ENCODE measurements around the gene CCSER1.
"Not testable (repeated sequence)": the region's sequence is repeated elsewhere in the genome, so short reads cannot be mapped to it uniquely, and the experiment has no call there.

Gene CCSER1

DNA sequence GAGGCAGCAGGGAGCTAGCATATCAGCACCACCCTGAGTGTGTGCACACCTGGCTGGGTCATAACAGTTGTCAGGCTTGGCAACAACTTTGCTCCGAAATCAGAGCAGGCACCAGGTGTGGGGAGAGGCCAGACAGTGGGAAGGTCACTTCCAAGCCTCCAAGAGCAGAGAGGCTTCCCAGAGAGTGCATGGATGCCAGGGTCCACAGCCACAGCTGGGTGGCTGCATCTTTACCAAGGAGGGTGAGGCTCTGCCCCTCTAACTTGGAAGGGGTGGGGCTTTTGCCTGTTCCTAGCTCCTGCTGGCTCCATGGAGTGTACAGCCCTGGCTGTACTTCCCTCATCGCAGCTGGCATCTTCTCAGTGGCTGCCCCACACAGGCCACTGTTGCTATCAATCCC is 322.4 kb downstream of the CCSER1 start:
- Histone ChIP-seq H3K27me3 (ENCODE audit: low read depth, low read length) (no peaks in the 10 kb centered on the region), H3K9me3 (ENCODE audit: control insufficient read depth in 1 of 2, low read length in 2 of 2) (no peaks in the 10 kb centered on the region), H3K4me1 (ENCODE audit: control insufficient read depth in 1 of 2, insufficient read depth in 2 of 2, low read length in 2 of 2) (no peaks in the 10 kb centered on the region), H3K4me3 (ENCODE audit: low read depth in 1 of 2, low read length in 2 of 2) (no peak overlapping the region), H3K27ac (ENCODE audit: low read length) (no peak overlapping the region), H3K36me3 (ENCODE audit: control insufficient read depth in 1 of 2, insufficient read depth in 2 of 2, low read length in 2 of 2) (no peaks in the 10 kb centered on the region)

DNA sequence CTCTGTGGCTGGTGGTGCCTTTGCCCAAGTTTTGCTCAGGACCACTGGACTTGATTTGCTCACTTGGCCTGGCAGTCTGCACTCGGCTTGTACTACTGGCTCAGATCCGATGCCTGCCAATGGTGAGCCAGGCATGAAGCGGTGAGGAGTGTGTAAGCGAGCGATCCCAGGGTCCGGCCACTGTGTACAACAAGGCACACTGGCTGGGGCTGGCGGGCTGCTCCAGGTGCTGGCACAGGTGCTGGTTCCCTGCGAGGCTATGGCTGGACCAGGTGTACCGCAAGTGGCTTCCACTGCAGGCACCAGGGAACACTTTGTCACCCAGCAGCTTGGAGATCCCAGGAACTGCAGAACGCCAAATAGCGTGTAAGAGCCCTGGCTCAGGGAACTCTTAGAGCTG is 329.7 kb downstream of the CCSER1 start:
- Histone ChIP-seq H3K27me3 (ENCODE audit: low read depth, low read length) (no peaks in the 10 kb centered on the region), H3K9me3 (ENCODE audit: control insufficient read depth in 1 of 2, low read length in 2 of 2) (peaks cover 0 to 15% of the 10 kb centered on the region in 2 donors), H3K4me1 (ENCODE audit: control insufficient read depth in 1 of 2, insufficient read depth in 2 of 2, low read length in 2 of 2) (no peaks in the 10 kb centered on the region), H3K36me3 (ENCODE audit: control insufficient read depth in 1 of 2, insufficient read depth in 2 of 2, low read length in 2 of 2) (no peaks in the 10 kb centered on the region), H3K4me3 (ENCODE audit: low read depth in 1 of 2, low read length in 2 of 2) (no peak overlapping the region), H3K27ac (ENCODE audit: low read length) (no peak overlapping the region)

DNA sequence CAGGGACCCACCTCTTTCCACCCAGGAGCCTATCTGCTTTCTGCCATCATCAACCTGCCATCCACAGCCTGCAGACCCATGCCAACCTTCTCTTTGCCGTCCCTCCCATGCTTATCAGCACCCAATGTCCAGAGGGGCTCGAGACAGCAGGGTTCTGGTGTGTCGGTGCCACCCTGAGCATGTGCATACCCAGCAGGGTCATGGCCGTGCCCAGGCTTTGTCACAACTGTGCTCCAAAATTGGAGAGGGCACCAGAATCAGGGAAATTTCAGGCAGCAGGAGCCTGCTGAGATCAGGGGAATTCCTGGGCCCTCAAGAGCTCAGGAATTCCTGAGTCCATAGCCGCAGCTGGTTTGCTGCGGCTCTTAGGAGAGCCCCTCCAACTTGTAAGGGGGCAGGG is 330.6 kb downstream of the CCSER1 start:
- Histone ChIP-seq H3K36me3 (ENCODE audit: control insufficient read depth in 1 of 2, insufficient read depth in 2 of 2, low read length in 2 of 2) (no peaks in the 10 kb centered on the region), H3K9me3 (ENCODE audit: control insufficient read depth in 1 of 2, low read length in 2 of 2) (peaks cover 0 to 15% of the 10 kb centered on the region in 2 donors), H3K27ac (ENCODE audit: low read length) (no peak overlapping the region), H3K4me3 (ENCODE audit: low read depth in 1 of 2, low read length in 2 of 2) (no peak overlapping the region), H3K27me3 (ENCODE audit: low read depth, low read length) (no peaks in the 10 kb centered on the region), H3K4me1 (ENCODE audit: control insufficient read depth in 1 of 2, insufficient read depth in 2 of 2, low read length in 2 of 2) (no peaks in the 10 kb centered on the region)

DNA sequence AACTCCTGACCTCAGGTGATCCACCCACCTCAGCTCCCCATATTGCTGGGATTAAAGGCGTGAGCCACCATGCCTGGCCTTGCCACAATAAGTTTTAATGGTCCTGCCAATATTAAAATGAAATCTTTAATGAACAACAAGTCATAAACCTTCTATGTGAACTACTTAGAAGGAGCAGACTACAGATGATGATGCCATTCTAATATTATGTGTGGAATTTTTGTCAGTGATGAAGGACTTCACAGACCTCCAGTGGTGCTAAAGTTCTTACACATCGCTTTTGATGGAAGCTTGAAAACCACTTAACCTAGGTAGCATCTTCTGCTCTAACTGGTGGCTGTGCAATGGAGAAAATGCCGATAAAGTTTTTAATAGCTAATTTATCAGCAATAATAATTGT is 331.4 kb downstream of the CCSER1 start:
- Histone ChIP-seq H3K9me3 (ENCODE audit: control insufficient read depth in 1 of 2, low read length in 2 of 2) (peaks cover 0 to 15% of the 10 kb centered on the region in 2 donors), H3K4me1 (ENCODE audit: control insufficient read depth in 1 of 2, insufficient read depth in 2 of 2, low read length in 2 of 2) (no peaks in the 10 kb centered on the region), H3K4me3 (ENCODE audit: low read depth in 1 of 2, low read length in 2 of 2) (no peak overlapping the region), H3K36me3 (ENCODE audit: control insufficient read depth in 1 of 2, insufficient read depth in 2 of 2, low read length in 2 of 2) (no peaks in the 10 kb centered on the region), H3K27me3 (ENCODE audit: low read depth, low read length) (no peaks in the 10 kb centered on the region), H3K27ac (ENCODE audit: low read length) (no peak overlapping the region)

DNA sequence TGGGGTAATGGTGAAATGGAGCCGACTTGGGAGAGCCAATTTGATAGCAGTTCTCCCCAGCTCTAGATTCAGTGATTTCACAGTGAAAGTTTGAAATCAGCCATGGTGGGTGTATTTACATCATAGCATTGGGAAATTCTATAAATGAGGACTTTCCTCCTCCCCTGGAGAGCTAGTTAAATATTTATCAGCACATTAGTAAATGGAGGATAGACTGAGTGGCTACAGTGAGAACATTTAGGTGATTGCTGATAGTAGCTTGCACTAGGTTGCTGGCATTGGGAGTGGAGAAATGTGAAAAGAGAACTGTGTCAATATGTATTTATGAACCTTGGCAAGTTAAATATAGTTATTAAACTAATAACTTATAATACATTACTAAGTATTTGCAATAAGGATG is 347.3 kb downstream of the CCSER1 start:
- Histone ChIP-seq H3K27ac (ENCODE audit: low read length) (no peak overlapping the region), H3K9me3 (ENCODE audit: control insufficient read depth in 1 of 2, low read length in 2 of 2) (no peaks in the 10 kb centered on the region), H3K4me3 (ENCODE audit: low read depth in 1 of 2, low read length in 2 of 2) (no peak overlapping the region), H3K27me3 (ENCODE audit: low read depth, low read length) (no peaks in the 10 kb centered on the region), H3K4me1 (ENCODE audit: control insufficient read depth in 1 of 2, insufficient read depth in 2 of 2, low read length in 2 of 2) (no peaks in the 10 kb centered on the region), H3K36me3 (ENCODE audit: control insufficient read depth in 1 of 2, insufficient read depth in 2 of 2, low read length in 2 of 2) (no peaks in the 10 kb centered on the region)

DNA sequence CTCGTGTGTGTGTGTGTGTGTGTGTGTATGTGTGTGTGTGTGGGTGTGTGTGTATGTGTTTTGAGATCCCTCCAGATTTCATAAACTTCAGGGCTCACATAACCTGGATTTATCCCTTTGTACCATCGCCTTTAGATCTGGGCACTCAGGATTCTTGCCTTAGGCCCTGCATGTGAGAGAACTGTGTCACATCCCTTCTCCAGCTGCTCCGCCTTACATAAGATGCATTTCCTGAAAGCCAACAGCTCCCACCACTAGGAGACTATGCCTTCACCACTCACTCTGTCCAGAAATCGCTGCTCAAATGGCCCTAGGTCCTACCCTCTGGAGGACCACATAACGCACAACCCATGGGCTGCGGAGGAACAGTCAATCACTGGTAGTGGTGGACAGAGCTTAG is 348.8 kb downstream of the CCSER1 start:
- no peaks in the 10 kb centered on the region for H3K9me3 ChIP-seq (ENCODE audit: control insufficient read depth in 1 of 2, low read length in 2 of 2)
- no peak overlapping the region for H3K27ac ChIP-seq (ENCODE audit: low read length)
- no peaks in the 10 kb centered on the region for H3K4me1 ChIP-seq (ENCODE audit: control insufficient read depth in 1 of 2, insufficient read depth in 2 of 2, low read length in 2 of 2)
- no peaks in the 10 kb centered on the region for H3K36me3 ChIP-seq (ENCODE audit: control insufficient read depth in 1 of 2, insufficient read depth in 2 of 2, low read length in 2 of 2)
- H3K4me3 ChIP-seq (ENCODE audit: low read depth in 1 of 2, low read length in 2 of 2), result no peak overlapping the region
- no peaks in the 10 kb centered on the region for H3K27me3 ChIP-seq (ENCODE audit: low read depth, low read length)

DNA sequence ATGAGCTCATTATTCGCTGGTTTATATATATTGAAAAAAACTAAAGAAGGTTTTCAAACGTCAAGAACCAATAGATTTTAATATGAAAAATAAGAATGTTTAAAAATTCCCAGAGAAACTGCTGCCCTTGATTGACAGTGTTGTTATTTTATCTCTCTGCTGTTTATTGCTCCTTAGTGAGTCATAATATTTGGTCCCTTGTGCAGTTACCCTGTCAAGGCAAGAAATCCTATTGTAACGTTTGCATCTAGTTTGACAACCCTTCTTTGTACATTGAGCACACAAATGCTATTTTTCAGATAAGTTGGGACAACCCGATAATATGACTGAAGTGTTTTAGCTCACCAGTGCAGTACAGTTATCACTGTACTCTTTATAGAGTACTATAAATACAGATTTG is 349.4 kb downstream of the CCSER1 start:
- H3K9me3 ChIP-seq (ENCODE audit: control insufficient read depth in 1 of 2, low read length in 2 of 2), result no peaks in the 10 kb centered on the region
- no peak overlapping the region for H3K4me3 ChIP-seq (ENCODE audit: low read depth in 1 of 2, low read length in 2 of 2)
- no peak overlapping the region for H3K27ac ChIP-seq (ENCODE audit: low read length)
- H3K36me3 ChIP-seq (ENCODE audit: control insufficient read depth in 1 of 2, insufficient read depth in 2 of 2, low read length in 2 of 2), result no peaks in the 10 kb centered on the region
- H3K4me1 ChIP-seq (ENCODE audit: control insufficient read depth in 1 of 2, insufficient read depth in 2 of 2, low read length in 2 of 2), result no peaks in the 10 kb centered on the region
- no peaks in the 10 kb centered on the region for H3K27me3 ChIP-seq (ENCODE audit: low read depth, low read length)

DNA sequence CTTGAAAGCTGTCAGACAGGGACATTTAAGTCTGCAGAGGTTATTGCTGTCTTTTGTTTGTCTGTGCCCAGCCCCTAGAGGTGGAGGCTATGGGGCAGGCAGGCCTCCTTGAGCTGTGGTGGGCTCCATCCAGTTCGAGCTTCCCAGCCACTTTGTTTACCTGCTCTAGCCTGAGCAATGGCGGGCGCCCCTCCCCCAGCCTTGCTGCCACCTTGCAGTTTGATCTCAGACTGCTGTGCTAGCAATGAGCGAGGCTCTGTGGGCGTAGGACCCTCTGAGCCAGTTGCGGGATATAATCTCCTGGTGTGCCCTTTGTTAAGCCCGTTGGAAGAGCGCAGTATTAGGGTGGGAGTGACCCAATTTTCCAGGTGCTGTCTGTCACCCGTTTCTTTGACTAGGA is 357.7 kb downstream of the CCSER1 start:
- H3K36me3 ChIP-seq (ENCODE audit: control insufficient read depth in 1 of 2, insufficient read depth in 2 of 2, low read length in 2 of 2); H3K4me3 ChIP-seq (ENCODE audit: low read depth in 1 of 2, low read length in 2 of 2); H3K27me3 ChIP-seq (ENCODE audit: low read depth, low read length); H3K9me3 ChIP-seq (ENCODE audit: control insufficient read depth in 1 of 2, low read length in 2 of 2); H3K27ac ChIP-seq (ENCODE audit: low read length); H3K4me1 ChIP-seq (ENCODE audit: control insufficient read depth in 1 of 2, insufficient read depth in 2 of 2, low read length in 2 of 2): not testable (repeated sequence)

DNA sequence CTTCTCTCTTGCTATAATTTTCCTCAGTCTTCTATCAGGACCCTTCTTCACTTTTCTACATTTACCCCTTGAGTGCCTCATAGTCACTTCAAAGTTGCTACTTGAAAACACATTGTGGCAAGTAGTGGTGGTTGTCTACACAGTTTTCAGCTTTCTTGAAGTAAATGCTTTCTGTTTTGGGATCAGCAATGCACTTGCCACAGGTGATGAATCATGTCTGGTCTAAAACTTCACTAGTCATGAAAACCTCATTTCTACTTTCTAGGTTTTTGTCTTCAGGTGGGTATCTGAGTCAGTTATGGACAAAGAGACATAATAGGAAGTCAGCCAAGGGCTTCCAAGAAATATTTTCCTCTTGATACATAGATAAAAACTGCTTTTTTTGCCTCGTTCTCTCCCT is 359.2 kb downstream of the CCSER1 start:
- Histone ChIP-seq H3K4me3 (ENCODE audit: low read depth in 1 of 2, low read length in 2 of 2) (no peak overlapping the region), H3K9me3 (ENCODE audit: control insufficient read depth in 1 of 2, low read length in 2 of 2) (peaks cover 0 to 2% of the 10 kb centered on the region in 2 donors), H3K4me1 (ENCODE audit: control insufficient read depth in 1 of 2, insufficient read depth in 2 of 2, low read length in 2 of 2) (no peaks in the 10 kb centered on the region), H3K27ac (ENCODE audit: low read length) (no peak overlapping the region), H3K27me3 (ENCODE audit: low read depth, low read length) (no peaks in the 10 kb centered on the region), H3K36me3 (ENCODE audit: control insufficient read depth in 1 of 2, insufficient read depth in 2 of 2, low read length in 2 of 2) (no peaks in the 10 kb centered on the region)

DNA sequence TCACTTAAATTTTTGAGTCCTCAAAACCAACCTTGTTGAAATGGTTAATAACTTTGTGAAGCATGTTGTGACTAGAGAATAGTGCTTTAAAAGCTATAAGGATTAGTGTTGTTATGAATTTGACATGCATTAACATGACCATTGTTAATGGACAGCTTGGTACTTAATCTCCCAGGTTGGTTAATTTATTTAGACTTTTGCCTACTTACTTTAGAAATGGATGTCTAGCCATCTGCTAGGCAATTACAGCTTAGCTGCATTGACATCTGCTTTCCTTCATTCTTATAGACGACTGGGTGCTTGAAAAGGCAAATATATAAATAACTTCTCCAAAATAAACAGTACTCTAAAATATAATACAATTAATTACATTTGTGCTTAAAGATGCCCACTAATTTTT is 368.0 kb downstream of the CCSER1 start:
- H3K4me3 ChIP-seq (ENCODE audit: low read depth in 1 of 2, low read length in 2 of 2), result no peak overlapping the region
- no peaks in the 10 kb centered on the region for H3K27me3 ChIP-seq (ENCODE audit: low read depth, low read length)
- H3K9me3 ChIP-seq (ENCODE audit: control insufficient read depth in 1 of 2, low read length in 2 of 2), result no peaks in the 10 kb centered on the region
- no peaks in the 10 kb centered on the region for H3K4me1 ChIP-seq (ENCODE audit: control insufficient read depth in 1 of 2, insufficient read depth in 2 of 2, low read length in 2 of 2)
- no peak overlapping the region for H3K27ac ChIP-seq (ENCODE audit: low read length)
- no peaks in the 10 kb centered on the region for H3K36me3 ChIP-seq (ENCODE audit: control insufficient read depth in 1 of 2, insufficient read depth in 2 of 2, low read length in 2 of 2)

DNA sequence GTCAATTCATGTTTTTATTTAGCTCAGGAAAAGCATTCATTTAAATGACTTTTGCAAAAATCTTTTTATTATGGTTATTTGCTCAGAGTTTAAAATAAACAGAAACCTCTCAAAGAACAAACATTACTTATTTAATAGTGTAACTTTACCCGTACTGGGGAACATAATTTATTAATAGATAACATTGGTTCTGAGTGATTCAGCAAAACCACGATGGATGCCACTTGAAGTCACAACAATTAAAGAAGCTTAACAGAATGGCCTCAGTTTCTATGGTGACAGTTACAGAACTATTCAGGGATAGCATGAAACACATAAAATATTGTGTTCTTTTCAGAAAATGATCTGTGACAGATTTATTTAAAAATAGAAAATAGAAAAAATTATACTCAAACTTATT is 368.7 kb downstream of the CCSER1 start:
- Histone ChIP-seq H3K27me3 (ENCODE audit: low read depth, low read length) (no peaks in the 10 kb centered on the region), H3K27ac (ENCODE audit: low read length) (no peak overlapping the region)

DNA sequence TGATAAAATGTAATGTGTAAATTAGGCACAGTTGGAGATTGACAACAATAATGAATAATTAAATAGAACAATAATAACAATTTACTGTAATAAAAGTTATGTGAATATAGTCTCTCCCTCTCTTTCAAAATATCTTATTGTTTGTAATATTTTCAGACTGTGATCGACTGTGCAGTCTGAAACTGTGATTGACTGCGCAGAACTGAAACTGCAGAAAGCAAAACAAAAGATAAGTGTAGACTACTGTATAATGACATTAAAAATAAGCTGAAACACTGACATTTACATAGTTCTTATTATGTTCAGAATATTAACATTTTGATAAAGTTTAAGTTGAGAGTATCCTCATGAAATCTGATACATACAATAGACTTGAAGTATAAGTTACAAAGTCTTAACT is 371.0 kb downstream of the CCSER1 start:
- Histone ChIP-seq H3K4me1 (ENCODE audit: control insufficient read depth in 1 of 2, insufficient read depth in 2 of 2, low read length in 2 of 2) (no peaks in the 10 kb centered on the region), H3K9me3 (ENCODE audit: control insufficient read depth in 1 of 2, low read length in 2 of 2) (no peaks in the 10 kb centered on the region), H3K27ac (ENCODE audit: low read length) (no peak overlapping the region), H3K36me3 (ENCODE audit: control insufficient read depth in 1 of 2, insufficient read depth in 2 of 2, low read length in 2 of 2) (no peaks in the 10 kb centered on the region), H3K4me3 (ENCODE audit: low read depth in 1 of 2, low read length in 2 of 2) (no peak overlapping the region), H3K27me3 (ENCODE audit: low read depth, low read length) (no peaks in the 10 kb centered on the region)

More for the DNA sequence above, 368.7 kb downstream of the CCSER1 start:
- Histone ChIP-seq H3K9me3 (ENCODE audit: control insufficient read depth in 1 of 2, low read length in 2 of 2) (no peaks in the 10 kb centered on the region), H3K4me1 (ENCODE audit: control insufficient read depth in 1 of 2, insufficient read depth in 2 of 2, low read length in 2 of 2) (no peaks in the 10 kb centered on the region), H3K36me3 (ENCODE audit: control insufficient read depth in 1 of 2, insufficient read depth in 2 of 2, low read length in 2 of 2) (no peaks in the 10 kb centered on the region), H3K4me3 (ENCODE audit: low read depth in 1 of 2, low read length in 2 of 2) (no peak overlapping the region)
